Thyroid gland (tissue), 4 donors: ENCODE data around the gene AMBP. TPM values are rescaled to one million over a fixed set of nuclear protein-coding genes. Genes with fewer than 3 reads are reported as not detected.

Experiments
- DNase-seq, 2 donors: peaks; one replicate each; pipeline ENCODE4 v3.0.0-alpha.2; 2019
- H3K27ac ChIP-seq, 3 donors: fragments of 200-600 bp; sonication (generic); 1 replicate in 2 of 3; 2 replicates in 1 of 3; pipeline ENCODE4 v1.5.1; 2016 to 2019; ENCODE audit warnings: mild to moderate bottlenecking in 1 of 3, moderate library complexity in 1 of 3
- H3K27me3 ChIP-seq: fragments of 200-600 bp; sonication (generic); one replicate; pipeline ENCODE4 v1.5.1; 2019
- H3K36me3 ChIP-seq, 2 donors: fragments of 200-600 bp; sonication (generic); one replicate each; pipeline ENCODE4 v1.5.1; 2016 to 2019
- H3K4me1 ChIP-seq, 2 donors: fragments of 200-600 bp; sonication (generic); one replicate each; pipeline ENCODE4 v1.5.1; 2017 to 2019
- H3K4me3 ChIP-seq, 3 donors: fragments of 200-600 bp; sonication (generic); replicated peaks in 1 of 3; 1 replicate in 2 of 3; 2 replicates in 1 of 3; pipeline ENCODE4 v1.5.1; 2016; ENCODE audit warnings: mild to moderate bottlenecking in 1 of 3
- H3K9me3 ChIP-seq: fragments of 200-600 bp; sonication (generic); one replicate; pipeline ENCODE4 v1.5.1; 2017
- POLR2A ChIP-seq, 2 donors: fragments of 450-650 bp; IDR thresholded peaks; one replicate each; pipeline ENCODE4 v1.6.1; 2017; ENCODE audit warnings: antibody characterized with exemption in 2 of 2, mild to moderate bottlenecking in 2 of 2, moderate library complexity in 1 of 2
- WGBS, 2 donors: methylation state at CpG; one replicate each; pipeline ENCODE4 v1.1.5; 2017; 5-methylcytosine and 5-hydroxymethylcytosine counted together
- intact Hi-C: fragments of 100-400 bp; cut with DNase I; formaldehyde crosslinking; loops from one replicate; pipeline ENCODE4 v1.15.1; 2023
- total RNA-seq, 4 donors: library from RNA; depleted of rRNA; stranded (reverse); fragments of >200 nt; gene quantifications; one replicate each; pipeline ENCODE4 v1.2.3, GENCODE V29; 2016
- TF ChIP-seq, protein P1 (sequence below), 6 experiments: fragments of 200-600 bp in 3 of 6; fragments of 450-650 bp in 3 of 6; sonication (generic) in 3 of 6; IDR thresholded peaks; one replicate each; pipeline ENCODE4 v1.5.1; 2016 to 2019; ENCODE audit warnings: antibody characterized with exemption in 6 of 6, mild to moderate bottlenecking in 2 of 6, inconsistent platforms in 1 of 6, moderate library complexity in 1 of 6

Gene AMBP
- total RNA-seq, 4 donors from 2014 or later = 0.83 to 4.2 (median 2.1) TPM; not detected in 1

- Histone ChIP-seq H3K4me1 (peaks cover 0 to 2% of the 10 kb centered on the region in 2 donors), H3K9me3 (no peaks in the 10 kb centered on the region), H3K4me3 (no peak overlapping the region), H3K36me3 (no peaks in the 10 kb centered on the region), H3K27me3 (no peaks in the 10 kb centered on the region), H3K27ac (no peak overlapping the region)
- DNase-seq = no peak
- WGBS, 2 donors = 71 to 78% methylated on average over 7 of the region's 7 CpGs
- TF ChIP-seq, protein P1, sequence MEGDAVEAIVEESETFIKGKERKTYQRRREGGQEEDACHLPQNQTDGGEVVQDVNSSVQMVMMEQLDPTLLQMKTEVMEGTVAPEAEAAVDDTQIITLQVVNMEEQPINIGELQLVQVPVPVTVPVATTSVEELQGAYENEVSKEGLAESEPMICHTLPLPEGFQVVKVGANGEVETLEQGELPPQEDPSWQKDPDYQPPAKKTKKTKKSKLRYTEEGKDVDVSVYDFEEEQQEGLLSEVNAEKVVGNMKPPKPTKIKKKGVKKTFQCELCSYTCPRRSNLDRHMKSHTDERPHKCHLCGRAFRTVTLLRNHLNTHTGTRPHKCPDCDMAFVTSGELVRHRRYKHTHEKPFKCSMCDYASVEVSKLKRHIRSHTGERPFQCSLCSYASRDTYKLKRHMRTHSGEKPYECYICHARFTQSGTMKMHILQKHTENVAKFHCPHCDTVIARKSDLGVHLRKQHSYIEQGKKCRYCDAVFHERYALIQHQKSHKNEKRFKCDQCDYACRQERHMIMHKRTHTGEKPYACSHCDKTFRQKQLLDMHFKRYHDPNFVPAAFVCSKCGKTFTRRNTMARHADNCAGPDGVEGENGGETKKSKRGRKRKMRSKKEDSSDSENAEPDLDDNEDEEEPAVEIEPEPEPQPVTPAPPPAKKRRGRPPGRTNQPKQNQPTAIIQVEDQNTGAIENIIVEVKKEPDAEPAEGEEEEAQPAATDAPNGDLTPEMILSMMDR (IDR thresholded peaks at IDR 0.05) = no peak
- no peak for TF ChIP-seq POLR2A (IDR thresholded peaks at IDR 0.05)
- intact Hi-C loops = no loop called here
Observed at GRCh38 chr9:114078781-114079156, 669 bp upstream of the AMBP start.

DNA sequence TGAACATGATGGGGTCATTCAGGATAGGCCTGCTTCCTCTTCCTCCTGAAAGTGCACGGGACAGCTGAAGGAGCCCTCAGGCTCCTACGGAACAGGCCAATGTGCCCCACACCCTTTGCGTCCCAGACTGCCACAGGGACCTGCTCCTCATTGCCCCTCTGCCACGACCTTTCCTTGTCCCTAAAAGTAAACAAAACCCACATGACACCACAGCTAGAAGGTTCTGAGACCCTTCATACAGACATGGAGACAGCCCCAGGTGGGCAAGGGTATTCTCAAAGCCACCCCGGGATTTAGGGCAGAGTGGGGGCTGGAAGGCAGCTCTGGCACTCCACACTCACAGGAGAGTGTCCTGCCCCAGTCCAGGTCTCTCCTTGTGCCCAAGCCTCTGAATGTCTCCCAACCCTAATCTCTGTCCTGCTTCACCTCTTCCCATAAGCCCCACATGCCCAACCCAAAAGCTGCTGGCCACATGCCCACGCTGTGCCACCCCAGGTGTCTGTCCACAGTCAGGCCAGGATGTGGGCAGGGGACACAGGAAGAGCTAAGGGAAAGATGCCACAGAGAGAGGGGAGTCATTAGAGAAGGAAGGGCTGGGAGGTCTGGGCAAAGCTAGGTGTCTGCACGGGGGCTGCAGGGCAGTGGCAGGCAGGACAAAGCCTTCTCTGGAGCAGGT, 800 bp downstream of the AMBP start:
- H3K27me3 ChIP-seq = no peaks in the 10 kb centered on the region
- no peak overlapping the region for H3K27ac ChIP-seq
- intact Hi-C loops = no loop called here
- no peaks in the 10 kb centered on the region for H3K9me3 ChIP-seq
- 66 to 77% methylated on average over 7 of the region's 7 CpGs for WGBS, 2 donors
- no peak overlapping the region for H3K4me3 ChIP-seq
- DNase-seq = no peak
- no peak for TF ChIP-seq POLR2A (IDR thresholded peaks at IDR 0.05)
- TF ChIP-seq, protein P1 (IDR thresholded peaks at IDR 0.05) = no peak
- no peaks in the 10 kb centered on the region for H3K36me3 ChIP-seq
- H3K4me1 ChIP-seq = peaks cover 5 to 10% of the 10 kb centered on the region in 2 donors

DNA sequence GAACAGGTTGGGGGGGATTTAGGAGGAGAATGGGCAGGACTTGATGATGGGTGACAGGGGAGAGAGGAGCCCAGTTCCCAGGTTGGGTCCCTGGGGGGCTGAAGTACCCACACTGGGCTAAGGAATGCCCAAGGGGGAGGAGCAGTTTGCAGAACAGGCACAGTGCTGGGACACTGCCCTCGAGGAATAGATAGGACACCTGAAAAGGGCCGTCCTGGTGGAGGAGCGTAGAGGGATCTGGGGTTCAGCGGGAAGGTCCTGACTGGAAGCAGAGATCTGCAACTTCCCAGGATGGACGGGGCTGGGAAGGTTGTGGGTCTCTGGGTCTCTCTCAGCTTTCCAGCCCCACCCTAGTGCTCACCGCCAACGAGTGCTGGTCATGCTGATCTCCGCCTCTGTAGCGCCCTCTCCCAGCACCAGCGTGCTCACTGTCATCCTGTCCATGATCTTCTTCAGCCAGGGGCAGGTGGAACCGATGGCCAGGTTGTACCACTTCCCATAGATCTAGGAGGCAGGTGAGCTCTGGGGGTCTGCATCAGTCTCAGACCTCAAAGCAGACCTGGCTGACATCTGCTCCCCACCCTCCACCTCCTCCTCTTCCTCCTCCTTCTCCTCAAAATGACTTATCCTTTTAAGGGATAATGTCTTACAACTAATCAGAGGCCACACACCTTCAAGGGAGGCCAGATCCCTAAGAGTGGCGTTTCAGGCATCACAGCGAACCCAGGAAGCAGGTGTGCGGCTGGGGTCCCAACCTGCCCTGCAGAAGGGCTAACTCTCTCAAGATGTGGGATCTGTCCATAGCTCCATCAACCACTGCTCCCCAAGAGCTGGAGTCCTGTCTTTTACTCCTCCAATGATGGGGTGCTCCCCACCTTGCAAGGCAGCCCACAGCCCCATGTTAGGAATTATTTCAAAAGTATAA, 1.6 kb downstream of the AMBP start:
- Histone ChIP-seq H3K4me1 (peaks cover 10 to 15% of the 10 kb centered on the region in 2 donors), H3K9me3 (no peaks in the 10 kb centered on the region), H3K27ac (no peak overlapping the region), H3K36me3 (no peaks in the 10 kb centered on the region), H3K4me3 (no peak overlapping the region), H3K27me3 (no peaks in the 10 kb centered on the region)
- DNase-seq = no peak
- WGBS, 2 donors = 80 to 84% methylated on average over 13 to 14 of the region's 14 CpGs
- TF ChIP-seq, protein P1 (IDR thresholded peaks at IDR 0.05) = no peak
- no peak for TF ChIP-seq POLR2A (IDR thresholded peaks at IDR 0.05)
- intact Hi-C loops = no loop called here

DNA sequence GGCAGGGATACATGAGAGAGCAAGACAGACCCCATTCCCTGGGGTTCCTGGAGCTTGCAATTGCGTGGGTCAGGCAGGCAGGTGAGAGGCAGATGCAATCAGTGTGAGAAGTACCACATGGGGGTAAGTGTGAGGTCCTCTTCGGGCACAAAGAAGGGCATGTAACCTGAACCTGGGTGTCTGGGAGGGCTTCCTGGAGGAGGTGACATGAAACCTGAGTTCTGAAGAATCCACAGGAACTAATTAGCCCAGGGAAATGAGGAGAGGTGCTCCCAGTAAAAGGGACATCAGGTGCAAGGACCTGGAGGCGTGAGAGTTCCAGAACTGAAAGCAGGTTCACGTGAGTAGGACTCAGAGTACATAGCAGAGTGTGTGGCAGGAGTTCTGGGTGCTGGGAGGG, 2.5 kb downstream of the AMBP start:
- WGBS, 2 donors = 78 to 80% methylated on average over 4 of the region's 4 CpGs
- intact Hi-C loops = no loop called here
- H3K27ac ChIP-seq = no peak overlapping the region
- peaks cover 10 to 15% of the 10 kb centered on the region in 2 donors for H3K4me1 ChIP-seq
- no peak overlapping the region for H3K4me3 ChIP-seq
- DNase-seq = no peak
- no peaks in the 10 kb centered on the region for H3K9me3 ChIP-seq
- no peak for TF ChIP-seq POLR2A (IDR thresholded peaks at IDR 0.05)
- TF ChIP-seq, protein P1 (IDR thresholded peaks at IDR 0.05) = no peak
- no peaks in the 10 kb centered on the region for H3K36me3 ChIP-seq
- H3K27me3 ChIP-seq = no peaks in the 10 kb centered on the region
